ENCODE data around the gene CYP4A11.
"Not testable (repeated sequence)": the region's sequence is repeated elsewhere in the genome, so short reads cannot be mapped to it uniquely, and the experiment has no call there.

CYP4A11 gene

DNA sequence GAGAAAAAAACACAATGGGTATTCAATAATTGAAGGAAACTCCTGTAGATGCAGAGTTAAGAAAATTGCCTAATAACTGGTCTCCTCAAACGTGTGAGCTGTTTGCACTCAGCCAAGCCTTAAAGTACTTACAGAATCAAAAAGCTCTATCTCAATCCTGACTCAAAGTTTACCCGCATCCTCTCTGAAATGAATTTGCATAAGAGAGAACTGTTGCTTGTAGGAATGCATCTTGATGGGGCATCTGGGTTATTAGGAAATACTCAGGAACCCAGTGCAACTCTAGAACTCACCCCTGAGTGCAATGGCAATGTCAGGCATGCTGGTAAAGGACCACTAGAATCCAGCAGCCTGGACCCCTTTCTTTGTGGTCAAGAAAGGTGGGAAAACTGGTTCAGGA lies 12.6 kb upstream of the CYP4A11 start:
- not testable (repeated sequence) for H3K9me3 ChIP-seq (ENCODE audit: control insufficient read depth in 5 of 5, low read length in 5 of 5); H3K27me3 ChIP-seq (ENCODE audit: control insufficient read depth in 5 of 5, insufficient read depth in 4 of 5, low read length in 5 of 5); H3K4me1 ChIP-seq (ENCODE audit: control insufficient read depth in 5 of 5, insufficient read depth in 5 of 5, low read length in 5 of 5); H3K36me3 ChIP-seq (ENCODE audit: control insufficient read depth in 5 of 5, insufficient read depth in 5 of 5, low read length in 5 of 5); H3K27ac ChIP-seq (ENCODE audit: low read depth, low read length); H3K4me3 ChIP-seq (ENCODE audit: low read depth in 1 of 5, low read length in 5 of 5); H3K9ac ChIP-seq (ENCODE audit: low read length in 5 of 5)

GRCh38 chr1:46949417-46949666 lies 8.1 kb upstream of the CYP4A11 start:
- H3K36me3 ChIP-seq (ENCODE audit: control insufficient read depth in 5 of 5, insufficient read depth in 5 of 5, low read length in 5 of 5); H3K27me3 ChIP-seq (ENCODE audit: control insufficient read depth in 5 of 5, insufficient read depth in 4 of 5, low read length in 5 of 5); H3K4me1 ChIP-seq (ENCODE audit: control insufficient read depth in 5 of 5, insufficient read depth in 5 of 5, low read length in 5 of 5); H3K4me3 ChIP-seq (ENCODE audit: low read depth in 1 of 5, low read length in 5 of 5); H3K27ac ChIP-seq (ENCODE audit: low read depth, low read length); H3K9me3 ChIP-seq (ENCODE audit: control insufficient read depth in 5 of 5, low read length in 5 of 5); H3K9ac ChIP-seq (ENCODE audit: low read length in 5 of 5): not testable (repeated sequence)

DNA sequence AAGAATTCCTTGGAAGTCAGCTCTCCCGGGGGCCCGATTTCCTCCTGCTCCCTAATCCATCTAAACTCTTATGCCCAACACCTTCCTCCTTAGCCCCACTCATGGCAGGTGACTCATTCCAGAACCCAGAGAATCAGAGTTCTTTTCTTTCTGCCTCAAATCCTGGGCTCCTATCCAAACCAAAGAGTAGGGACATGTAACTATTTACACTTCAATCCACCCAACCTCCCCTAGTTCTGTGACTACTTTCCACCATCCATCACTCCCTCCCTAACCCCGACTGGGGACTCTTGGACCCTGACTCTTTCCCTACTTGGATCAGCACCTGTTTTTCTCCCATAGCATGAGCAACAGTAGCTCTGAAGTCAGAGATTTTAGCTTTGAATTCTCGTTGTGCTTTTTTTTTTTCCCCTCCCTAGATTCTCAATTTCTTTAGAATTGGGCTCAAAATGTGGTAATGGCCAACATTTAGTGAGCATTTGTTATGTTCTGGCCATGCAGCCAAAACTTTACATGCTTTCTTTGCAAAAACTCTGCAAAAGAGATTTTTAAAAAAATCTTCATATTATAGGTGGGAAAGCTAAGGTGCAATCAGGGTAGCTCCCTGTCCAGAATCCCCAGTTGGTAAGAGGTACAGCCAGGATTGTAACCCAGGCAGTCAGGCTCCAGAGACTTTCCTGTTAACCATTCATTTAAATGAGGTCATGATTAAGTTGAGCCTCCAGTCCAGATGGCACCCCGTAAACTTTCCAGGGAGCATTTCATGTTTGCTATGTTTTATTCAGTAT lies 7.5 kb upstream of the CYP4A11 start:
- Histone ChIP-seq H3K4me1 (ENCODE audit: control insufficient read depth in 5 of 5, insufficient read depth in 5 of 5, low read length in 5 of 5) (no peaks in the 10 kb centered on the region), H3K27me3 (ENCODE audit: control insufficient read depth in 5 of 5, insufficient read depth in 4 of 5, low read length in 5 of 5) (no peaks in the 10 kb centered on the region), H3K36me3 (ENCODE audit: control insufficient read depth in 5 of 5, insufficient read depth in 5 of 5, low read length in 5 of 5) (peaks cover 0 to 3% (median 0%) of the 10 kb centered on the region in 5 donors), H3K9ac (ENCODE audit: low read length in 5 of 5) (no peak overlapping the region), H3K9me3 (ENCODE audit: control insufficient read depth in 5 of 5, low read length in 5 of 5) (no peaks in the 10 kb centered on the region), H3K4me3 (ENCODE audit: low read depth in 1 of 5, low read length in 5 of 5) (no peak overlapping the region), H3K27ac (ENCODE audit: low read depth, low read length) (no peak overlapping the region)

DNA sequence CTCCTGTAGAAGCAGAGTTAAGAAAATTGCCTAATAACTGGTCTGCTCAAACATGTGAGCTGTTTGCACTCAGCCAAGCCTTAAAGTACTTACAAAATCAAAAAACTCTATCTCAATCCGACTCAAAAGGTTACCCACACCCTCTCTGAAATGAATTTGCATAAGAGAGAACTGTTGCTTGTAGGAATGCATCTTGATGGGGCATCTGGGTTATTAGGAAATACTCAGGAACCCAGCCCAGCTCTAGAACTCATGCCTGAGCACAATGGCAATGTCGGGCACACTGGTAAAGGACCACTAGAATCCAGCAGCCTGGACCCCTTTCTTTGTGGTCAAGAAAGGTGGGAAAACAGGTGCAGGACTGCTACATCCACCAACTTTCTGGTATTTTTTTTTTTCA lies 6.4 kb upstream of the CYP4A11 start:
- H3K27ac ChIP-seq (ENCODE audit: low read depth, low read length); H3K9ac ChIP-seq (ENCODE audit: low read length in 5 of 5): not testable (repeated sequence)

DNA sequence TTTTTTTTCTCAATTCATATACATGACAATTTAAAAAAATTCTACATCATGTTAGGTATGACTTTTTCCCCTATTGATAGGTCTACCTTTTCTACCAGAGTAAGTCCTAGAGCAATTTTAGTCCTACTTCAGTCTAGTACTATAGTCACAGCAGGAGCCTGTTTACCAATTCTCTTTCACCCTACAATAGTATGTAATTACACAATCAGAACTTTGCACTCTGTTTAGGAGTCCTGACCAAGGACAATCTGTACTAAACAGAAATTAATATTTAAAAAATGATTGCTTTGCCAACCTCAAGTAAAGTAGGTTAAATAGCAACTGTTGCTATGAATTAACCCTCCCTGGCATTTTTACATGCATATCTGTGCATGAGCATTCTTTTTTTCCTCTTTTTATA lies 810 bp upstream of the CYP4A11 start:
- Histone ChIP-seq H3K27ac (ENCODE audit: low read depth, low read length) (no peak overlapping the region), H3K36me3 (ENCODE audit: control insufficient read depth in 5 of 5, insufficient read depth in 5 of 5, low read length in 5 of 5) (no peaks in the 10 kb centered on the region), H3K4me3 (ENCODE audit: low read depth in 1 of 5, low read length in 5 of 5) (no peak overlapping the region), H3K9me3 (ENCODE audit: control insufficient read depth in 5 of 5, low read length in 5 of 5) (no peaks in the 10 kb centered on the region), H3K9ac (ENCODE audit: low read length in 5 of 5) (no peak overlapping the region), H3K27me3 (ENCODE audit: control insufficient read depth in 5 of 5, insufficient read depth in 4 of 5, low read length in 5 of 5) (no peaks in the 10 kb centered on the region), H3K4me1 (ENCODE audit: control insufficient read depth in 5 of 5, insufficient read depth in 5 of 5, low read length in 5 of 5) (peaks cover 0 to 10% (median 0%) of the 10 kb centered on the region in 5 donors)

More for the DNA sequence above, 6.4 kb upstream of the CYP4A11 start:
- H3K27me3 ChIP-seq (ENCODE audit: control insufficient read depth in 5 of 5, insufficient read depth in 4 of 5, low read length in 5 of 5); H3K4me1 ChIP-seq (ENCODE audit: control insufficient read depth in 5 of 5, insufficient read depth in 5 of 5, low read length in 5 of 5); H3K9me3 ChIP-seq (ENCODE audit: control insufficient read depth in 5 of 5, low read length in 5 of 5); H3K36me3 ChIP-seq (ENCODE audit: control insufficient read depth in 5 of 5, insufficient read depth in 5 of 5, low read length in 5 of 5); H3K4me3 ChIP-seq (ENCODE audit: low read depth in 1 of 5, low read length in 5 of 5): not testable (repeated sequence)

- no peak overlapping the region for H3K9ac ChIP-seq (ENCODE audit: low read length in 5 of 5)
Measured at GRCh38 chr1:46940307-46940706, 969 bp downstream of the CYP4A11 start.

DNA sequence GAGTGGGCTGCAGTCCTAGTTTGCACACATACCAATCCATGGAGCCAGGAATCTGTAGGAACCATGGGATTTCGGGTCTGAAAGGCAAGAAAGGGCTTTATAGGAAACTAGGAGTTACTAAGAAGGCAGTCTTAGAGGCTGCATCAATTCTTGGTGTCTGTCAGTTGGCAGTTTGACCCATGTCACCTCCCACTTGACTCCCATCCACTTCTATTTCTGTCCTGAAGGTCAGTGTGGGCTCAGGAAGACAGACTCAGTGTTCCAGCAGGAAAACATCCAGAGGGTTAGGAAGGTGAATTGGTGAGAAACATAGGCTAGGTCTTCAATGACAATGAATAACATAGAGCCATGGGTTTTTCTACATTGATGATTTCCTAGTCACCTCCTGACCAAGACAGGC lies 4.0 kb downstream of the CYP4A11 start:
- Histone ChIP-seq H3K4me3 (ENCODE audit: low read depth in 1 of 5, low read length in 5 of 5) (no peak overlapping the region), H3K27ac (ENCODE audit: low read depth, low read length) (no peak overlapping the region), H3K36me3 (ENCODE audit: control insufficient read depth in 5 of 5, insufficient read depth in 5 of 5, low read length in 5 of 5) (peaks cover 0 to 3% (median 0%) of the 10 kb centered on the region in 5 donors), H3K9ac (ENCODE audit: low read length in 5 of 5) (no peak overlapping the region), H3K4me1 (ENCODE audit: control insufficient read depth in 5 of 5, insufficient read depth in 5 of 5, low read length in 5 of 5) (peaks cover 0 to 6% (median 0%) of the 10 kb centered on the region in 5 donors), H3K27me3 (ENCODE audit: control insufficient read depth in 5 of 5, insufficient read depth in 4 of 5, low read length in 5 of 5) (no peaks in the 10 kb centered on the region), H3K9me3 (ENCODE audit: control insufficient read depth in 5 of 5, low read length in 5 of 5) (no peaks in the 10 kb centered on the region)

More at GRCh38 chr1:46940307-46940706, 969 bp downstream of the CYP4A11 start:
- no peak overlapping the region for H3K27ac ChIP-seq (ENCODE audit: low read depth, low read length)
- no peaks in the 10 kb centered on the region for H3K27me3 ChIP-seq (ENCODE audit: control insufficient read depth in 5 of 5, insufficient read depth in 4 of 5, low read length in 5 of 5)
- H3K9me3 ChIP-seq (ENCODE audit: control insufficient read depth in 5 of 5, low read length in 5 of 5), result no peaks in the 10 kb centered on the region
- H3K4me3 ChIP-seq (ENCODE audit: low read depth in 1 of 5, low read length in 5 of 5), result no peak overlapping the region
- no peaks in the 10 kb centered on the region for H3K36me3 ChIP-seq (ENCODE audit: control insufficient read depth in 5 of 5, insufficient read depth in 5 of 5, low read length in 5 of 5)
- peaks cover 0 to 10% (median 0%) of the 10 kb centered on the region in 5 donors for H3K4me1 ChIP-seq (ENCODE audit: control insufficient read depth in 5 of 5, insufficient read depth in 5 of 5, low read length in 5 of 5)

GRCh38 chr1:46936788-46937187 lies 4.5 kb downstream of the CYP4A11 start:
- H3K36me3 ChIP-seq (ENCODE audit: control insufficient read depth in 5 of 5, insufficient read depth in 5 of 5, low read length in 5 of 5), result peaks cover 0 to 3% (median 0%) of the 10 kb centered on the region in 5 donors
- H3K4me1 ChIP-seq (ENCODE audit: control insufficient read depth in 5 of 5, insufficient read depth in 5 of 5, low read length in 5 of 5), result peaks cover 0 to 3% (median 0%) of the 10 kb centered on the region in 5 donors
- H3K9ac ChIP-seq (ENCODE audit: low read length in 5 of 5), result no peak overlapping the region
- no peak overlapping the region for H3K4me3 ChIP-seq (ENCODE audit: low read depth in 1 of 5, low read length in 5 of 5)
- H3K27me3 ChIP-seq (ENCODE audit: control insufficient read depth in 5 of 5, insufficient read depth in 4 of 5, low read length in 5 of 5), result no peaks in the 10 kb centered on the region
- no peaks in the 10 kb centered on the region for H3K9me3 ChIP-seq (ENCODE audit: control insufficient read depth in 5 of 5, low read length in 5 of 5)
- H3K27ac ChIP-seq (ENCODE audit: low read depth, low read length), result no peak overlapping the region

DNA sequence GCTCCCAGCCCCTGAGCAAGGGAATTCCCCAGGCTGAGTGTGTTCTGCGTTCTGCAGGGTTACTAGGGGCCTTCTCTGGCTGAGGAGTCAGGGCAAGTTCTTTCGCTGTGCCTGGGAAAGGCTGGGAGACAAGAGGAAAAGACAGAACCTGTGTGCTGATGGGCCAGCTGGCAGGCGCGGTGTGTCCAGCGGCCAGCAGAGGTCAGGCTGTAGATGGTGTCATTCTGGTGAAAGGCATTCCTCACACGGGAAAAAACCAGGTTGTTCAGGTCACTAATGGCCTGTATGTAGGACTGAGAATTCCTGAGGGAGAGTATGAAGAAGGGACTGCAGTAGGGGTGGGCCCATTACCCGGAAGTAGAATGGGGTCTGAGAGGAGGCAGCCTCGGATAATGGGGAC lies 6.4 kb downstream of the CYP4A11 start:
- not testable (repeated sequence) for H3K9me3 ChIP-seq (ENCODE audit: control insufficient read depth in 5 of 5, low read length in 5 of 5); H3K4me1 ChIP-seq (ENCODE audit: control insufficient read depth in 5 of 5, insufficient read depth in 5 of 5, low read length in 5 of 5); H3K36me3 ChIP-seq (ENCODE audit: control insufficient read depth in 5 of 5, insufficient read depth in 5 of 5, low read length in 5 of 5); H3K27ac ChIP-seq (ENCODE audit: low read depth, low read length); H3K27me3 ChIP-seq (ENCODE audit: control insufficient read depth in 5 of 5, insufficient read depth in 4 of 5, low read length in 5 of 5); H3K4me3 ChIP-seq (ENCODE audit: low read depth in 1 of 5, low read length in 5 of 5); H3K9ac ChIP-seq (ENCODE audit: low read length in 5 of 5)

DNA sequence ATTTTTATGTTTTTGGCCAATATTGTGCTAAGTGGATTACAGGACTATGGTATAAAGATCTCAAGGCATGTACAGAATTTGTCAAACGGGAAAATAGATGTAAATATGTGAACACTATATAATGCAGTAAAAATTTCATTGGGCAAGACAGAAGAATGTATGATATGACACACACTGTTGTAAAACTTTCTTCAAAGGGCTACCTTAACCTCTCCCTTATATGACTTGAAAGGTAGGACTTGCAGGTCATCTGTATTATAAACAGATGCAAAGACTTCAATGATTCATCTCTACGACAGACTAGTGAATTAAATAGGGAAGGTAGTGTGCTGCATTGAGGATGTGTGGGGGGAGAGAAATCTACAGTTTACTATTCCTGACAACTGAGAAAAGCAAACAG lies 9.3 kb downstream of the CYP4A11 start:
- H3K27ac ChIP-seq (ENCODE audit: low read depth, low read length); H3K4me3 ChIP-seq (ENCODE audit: low read depth in 1 of 5, low read length in 5 of 5); H3K4me1 ChIP-seq (ENCODE audit: control insufficient read depth in 5 of 5, insufficient read depth in 5 of 5, low read length in 5 of 5); H3K9me3 ChIP-seq (ENCODE audit: control insufficient read depth in 5 of 5, low read length in 5 of 5); H3K9ac ChIP-seq (ENCODE audit: low read length in 5 of 5); H3K27me3 ChIP-seq (ENCODE audit: control insufficient read depth in 5 of 5, insufficient read depth in 4 of 5, low read length in 5 of 5); H3K36me3 ChIP-seq (ENCODE audit: control insufficient read depth in 5 of 5, insufficient read depth in 5 of 5, low read length in 5 of 5): not testable (repeated sequence)

GRCh38 chr1:46931151-46931550 lies 10.1 kb downstream of the CYP4A11 start:
- Histone ChIP-seq H3K27ac (ENCODE audit: low read depth, low read length) (no peak overlapping the region), H3K36me3 (ENCODE audit: control insufficient read depth in 5 of 5, insufficient read depth in 5 of 5, low read length in 5 of 5) (peaks cover 0 to 3% (median 0%) of the 10 kb centered on the region in 5 donors), H3K4me1 (ENCODE audit: control insufficient read depth in 5 of 5, insufficient read depth in 5 of 5, low read length in 5 of 5) (no peaks in the 10 kb centered on the region), H3K9me3 (ENCODE audit: control insufficient read depth in 5 of 5, low read length in 5 of 5) (no peaks in the 10 kb centered on the region), H3K4me3 (ENCODE audit: low read depth in 1 of 5, low read length in 5 of 5) (no peak overlapping the region), H3K27me3 (ENCODE audit: control insufficient read depth in 5 of 5, insufficient read depth in 4 of 5, low read length in 5 of 5) (no peaks in the 10 kb centered on the region), H3K9ac (ENCODE audit: low read length in 5 of 5) (no peak overlapping the region)

All from subcutaneous abdominal adipose tissue (tissue), 5 donors.